NK-92 treated with Interleukin-12 subunit alpha and Interleukin-12 subunit beta, amount 100 ng/mL, for 24 hours (cell line): ENCODE measurements around the gene ATP8A2.

Experiments used
- DNase-seq: peaks from one replicate; lab custom pipeline; 2025; lab: John Stamatoyannopoulos, UW

ATP8A2 gene

GRCh38 chr13:25630329-25630900, 258.6 kb downstream of the ATP8A2 start:
- DNase-seq, result no peak

GRCh38 chr13:25632166-25632888, 260.6 kb downstream of the ATP8A2 start:
- DNase-seq, result no peak

GRCh38 chr13:25633093-25633492, 261.3 kb downstream of the ATP8A2 start:
- DNase-seq, result no peak

GRCh38 chr13:25645681-25646080, 273.9 kb downstream of the ATP8A2 start:
- DNase-seq, result no peak

GRCh38 chr13:25649001-25649633, 277.3 kb downstream of the ATP8A2 start:
- DNase-seq, result no peak

- no peak for DNase-seq
Measured at GRCh38 chr13:25652764-25653163, 281.0 kb downstream of the ATP8A2 start.

GRCh38 chr13:25654322-25654721, 282.5 kb downstream of the ATP8A2 start:
- DNase-seq, result no peak

GRCh38 chr13:25657157-25657556, 285.4 kb downstream of the ATP8A2 start:
- DNase-seq, result no peak

- no peak for DNase-seq
Measured at GRCh38 chr13:25659091-25659795, 287.5 kb downstream of the ATP8A2 start.

- DNase-seq, result no peak
Measured at GRCh38 chr13:25660996-25661395, 289.2 kb downstream of the ATP8A2 start.

- DNase-seq, result no peak
Measured at GRCh38 chr13:25662516-25662915, 290.7 kb downstream of the ATP8A2 start.

GRCh38 chr13:25668345-25668744, 296.6 kb downstream of the ATP8A2 start:
- DNase-seq, result no peak

GRCh38 chr13:25673711-25674110, 301.9 kb downstream of the ATP8A2 start:
- no peak for DNase-seq

- no peak for DNase-seq
Measured at GRCh38 chr13:25674371-25674770, 302.6 kb downstream of the ATP8A2 start.

- no peak for DNase-seq
Measured at GRCh38 chr13:25675060-25675459, 303.3 kb downstream of the ATP8A2 start.

- DNase-seq, result no peak
Measured at GRCh38 chr13:25677956-25678355, 306.2 kb downstream of the ATP8A2 start.

- no peak for DNase-seq
Measured at GRCh38 chr13:25678398-25678797, 306.6 kb downstream of the ATP8A2 start.

- DNase-seq, result no peak
Measured at GRCh38 chr13:25679159-25679558, 307.4 kb downstream of the ATP8A2 start.

GRCh38 chr13:25679936-25680335, 308.2 kb downstream of the ATP8A2 start:
- DNase-seq, result no peak

- DNase-seq, result no peak
Measured at GRCh38 chr13:25682276-25682675, 310.5 kb downstream of the ATP8A2 start.

GRCh38 chr13:25683056-25683455, 311.3 kb downstream of the ATP8A2 start:
- DNase-seq, result no peak

- DNase-seq, result no peak
Measured at GRCh38 chr13:25683662-25684370, 312.0 kb downstream of the ATP8A2 start.
